ENCODE results near the gene XCL1.
A peak's percentile ranks its signal among the peaks of the same experiment; 100 is the strongest.

Gene XCL1

GRCh38 chr1:168603501-168604110 is 27.2 kb downstream of the XCL1 start:
- no peaks in the 10 kb centered on the region for H3K36me3 ChIP-seq (ENCODE audit: control insufficient read depth in 1 of 2, insufficient read depth in 2 of 2, low read length in 2 of 2)
- H3K9me3 ChIP-seq (ENCODE audit: insufficient read depth, low read depth, low read length) = no peaks in the 10 kb centered on the region
- H2BK120ac ChIP-seq (ENCODE audit: insufficient read depth, low read length, poor library complexity) = no peak overlapping the region
- no peaks in the 10 kb centered on the region for H3K27me3 ChIP-seq (ENCODE audit: insufficient read depth, low read length)
- peak overlapping the region; percentile 5 for H4K91ac ChIP-seq (ENCODE audit: low read depth, low read length)
- H3K27ac ChIP-seq (ENCODE audit: low read depth, low read length) = no peak overlapping the region
- H3K4me3 ChIP-seq (ENCODE audit: low read depth, low read length) = no peak overlapping the region
- H3K79me1 ChIP-seq (ENCODE audit: low read length) = no peaks in the 10 kb centered on the region
- H4K12ac ChIP-seq (ENCODE audit: low read depth, low read length) = no peak overlapping the region
- peaks cover 0 to under 1% of the 10 kb centered on the region in 2 experiments for H3K4me1 ChIP-seq (ENCODE audit: control insufficient read depth in 1 of 2, insufficient read depth in 2 of 2, low read length in 2 of 2)
- H2BK12ac ChIP-seq (ENCODE audit: low read length) = peak overlapping the region; percentile 0
- H3K18ac ChIP-seq (ENCODE audit: low read length) = no peak overlapping the region
- no peak overlapping the region for H2AFZ ChIP-seq (ENCODE audit: insufficient read depth, low read length, poor library complexity)
- H4K8ac ChIP-seq (ENCODE audit: low read depth, low read length) = no peak overlapping the region
- H3K14ac ChIP-seq (ENCODE audit: low read length) = no peak overlapping the region
- WGBS (ENCODE audit: extremely low coverage, insufficient coverage, insufficient read length) = no CpG with 5 or more reads among the region's 4 CpGs
- H3K23ac ChIP-seq (ENCODE audit: low read length) = no peak overlapping the region
- H2AK5ac ChIP-seq (ENCODE audit: low read length) = no peak overlapping the region
- H3K9ac ChIP-seq (ENCODE audit: low read length) = no peak overlapping the region
- no peak overlapping the region for H2BK5ac ChIP-seq (ENCODE audit: low read depth, low read length, poor library complexity)
- H3K4me2 ChIP-seq (ENCODE audit: low read length) = no peak overlapping the region
- no peak overlapping the region for H3K4ac ChIP-seq (ENCODE audit: low read depth, low read length)
- peak; percentile 55 to 79 for DNase-seq
- no peaks in the 10 kb centered on the region for H3K79me2 ChIP-seq (ENCODE audit: control insufficient read depth, insufficient read depth, low read length, poor library complexity)

- Histone ChIP-seq H3K4me1 (ENCODE audit: control insufficient read depth in 1 of 2, insufficient read depth in 2 of 2, low read length in 2 of 2) (peaks cover 7 to 9% of the 10 kb centered on the region in 2 experiments), H4K91ac (ENCODE audit: low read depth, low read length) (no peak overlapping the region), H3K23ac (ENCODE audit: low read length) (no peak overlapping the region), H2AFZ (ENCODE audit: insufficient read depth, low read length, poor library complexity) (no peak overlapping the region), H4K12ac (ENCODE audit: low read depth, low read length) (no peak overlapping the region), H2AK5ac (ENCODE audit: low read length) (no peak overlapping the region), H3K4me3 (ENCODE audit: low read depth, low read length) (no peak overlapping the region), H3K36me3 (ENCODE audit: control insufficient read depth in 1 of 2, insufficient read depth in 2 of 2, low read length in 2 of 2) (no peaks in the 10 kb centered on the region), H3K14ac (ENCODE audit: low read length) (no peak overlapping the region), H2BK120ac (ENCODE audit: insufficient read depth, low read length, poor library complexity) (no peak overlapping the region), H3K27me3 (ENCODE audit: insufficient read depth, low read length) (no peaks in the 10 kb centered on the region), H3K4ac (ENCODE audit: low read depth, low read length) (no peak overlapping the region), H2BK5ac (ENCODE audit: low read depth, low read length, poor library complexity) (no peak overlapping the region), H3K4me2 (ENCODE audit: low read length) (no peak overlapping the region), H3K27ac (ENCODE audit: low read depth, low read length) (no peak overlapping the region), H2BK12ac (ENCODE audit: low read length) (no peak overlapping the region), H3K9me3 (ENCODE audit: insufficient read depth, low read depth, low read length) (no peaks in the 10 kb centered on the region), H3K9ac (ENCODE audit: low read length) (no peak overlapping the region), H3K18ac (ENCODE audit: low read length) (no peak overlapping the region), H3K79me1 (ENCODE audit: low read length) (no peaks in the 10 kb centered on the region), H3K79me2 (ENCODE audit: control insufficient read depth, insufficient read depth, low read length, poor library complexity) (no peaks in the 10 kb centered on the region), H4K8ac (ENCODE audit: low read depth, low read length) (no peak overlapping the region)
- DNase-seq = no peak
These were observed 29.0 kb downstream of the XCL1 start for GRCh38 chr1:168605443-168605842.

- Histone ChIP-seq H3K79me1 (ENCODE audit: low read length) (no peaks in the 10 kb centered on the region), H2AK5ac (ENCODE audit: low read length) (no peak overlapping the region), H2BK5ac (ENCODE audit: low read depth, low read length, poor library complexity) (no peak overlapping the region), H3K4me2 (ENCODE audit: low read length) (no peak overlapping the region), H4K8ac (ENCODE audit: low read depth, low read length) (no peak overlapping the region), H3K36me3 (ENCODE audit: control insufficient read depth in 1 of 2, insufficient read depth in 2 of 2, low read length in 2 of 2) (no peaks in the 10 kb centered on the region), H2BK12ac (ENCODE audit: low read length) (no peak overlapping the region), H3K4ac (ENCODE audit: low read depth, low read length) (no peak overlapping the region), H3K4me3 (ENCODE audit: low read depth, low read length) (no peak overlapping the region), H4K12ac (ENCODE audit: low read depth, low read length) (no peak overlapping the region), H3K79me2 (ENCODE audit: control insufficient read depth, insufficient read depth, low read length, poor library complexity) (no peaks in the 10 kb centered on the region), H3K18ac (ENCODE audit: low read length) (no peak overlapping the region), H3K23ac (ENCODE audit: low read length) (no peak overlapping the region), H2BK120ac (ENCODE audit: insufficient read depth, low read length, poor library complexity) (no peak overlapping the region), H3K27ac (ENCODE audit: low read depth, low read length) (no peak overlapping the region), H4K91ac (ENCODE audit: low read depth, low read length) (no peak overlapping the region), H3K9ac (ENCODE audit: low read length) (no peak overlapping the region), H3K4me1 (ENCODE audit: control insufficient read depth in 1 of 2, insufficient read depth in 2 of 2, low read length in 2 of 2) (peaks cover 7 to 9% of the 10 kb centered on the region in 2 experiments), H3K27me3 (ENCODE audit: insufficient read depth, low read length) (no peaks in the 10 kb centered on the region), H3K14ac (ENCODE audit: low read length) (no peak overlapping the region), H2AFZ (ENCODE audit: insufficient read depth, low read length, poor library complexity) (no peak overlapping the region), H3K9me3 (ENCODE audit: insufficient read depth, low read depth, low read length) (no peaks in the 10 kb centered on the region)
- DNase-seq = no peak
These were observed 29.7 kb downstream of the XCL1 start for GRCh38 chr1:168606096-168606495.

GRCh38 chr1:168607872-168608428 is 31.5 kb downstream of the XCL1 start:
- no peak overlapping the region for H4K8ac ChIP-seq (ENCODE audit: low read depth, low read length)
- no peaks in the 10 kb centered on the region for H3K79me2 ChIP-seq (ENCODE audit: control insufficient read depth, insufficient read depth, low read length, poor library complexity)
- no peak overlapping the region for H3K18ac ChIP-seq (ENCODE audit: low read length)
- H3K27ac ChIP-seq (ENCODE audit: low read depth, low read length) = no peak overlapping the region
- no peak overlapping the region for H4K12ac ChIP-seq (ENCODE audit: low read depth, low read length)
- no peaks in the 10 kb centered on the region for H3K27me3 ChIP-seq (ENCODE audit: insufficient read depth, low read length)
- no peaks in the 10 kb centered on the region for H3K36me3 ChIP-seq (ENCODE audit: control insufficient read depth in 1 of 2, insufficient read depth in 2 of 2, low read length in 2 of 2)
- H3K4me1 ChIP-seq (ENCODE audit: control insufficient read depth in 1 of 2, insufficient read depth in 2 of 2, low read length in 2 of 2) = peaks cover 7 to 11% of the 10 kb centered on the region in 2 experiments
- DNase-seq = no peak
- no peak overlapping the region for H2BK5ac ChIP-seq (ENCODE audit: low read depth, low read length, poor library complexity)
- no peak overlapping the region for H3K4me2 ChIP-seq (ENCODE audit: low read length)
- no peaks in the 10 kb centered on the region for H3K9me3 ChIP-seq (ENCODE audit: insufficient read depth, low read depth, low read length)
- H3K4ac ChIP-seq (ENCODE audit: low read depth, low read length) = no peak overlapping the region
- no peak overlapping the region for H3K4me3 ChIP-seq (ENCODE audit: low read depth, low read length)
- H3K23ac ChIP-seq (ENCODE audit: low read length) = no peak overlapping the region
- H2BK12ac ChIP-seq (ENCODE audit: low read length) = peak overlapping the region; percentile 11
- H2AFZ ChIP-seq (ENCODE audit: insufficient read depth, low read length, poor library complexity) = no peak overlapping the region
- H3K9ac ChIP-seq (ENCODE audit: low read length) = no peak overlapping the region
- H2AK5ac ChIP-seq (ENCODE audit: low read length) = no peak overlapping the region
- no CpG with 5 or more reads among the region's 3 CpGs for WGBS (ENCODE audit: extremely low coverage, insufficient coverage, insufficient read length)
- no peak overlapping the region for H2BK120ac ChIP-seq (ENCODE audit: insufficient read depth, low read length, poor library complexity)
- H4K91ac ChIP-seq (ENCODE audit: low read depth, low read length) = no peak overlapping the region
- H3K14ac ChIP-seq (ENCODE audit: low read length) = no peak overlapping the region
- peaks cover 4% of the 10 kb centered on the region for H3K79me1 ChIP-seq (ENCODE audit: low read length)

Data from trophoblast cell (in vitro differentiated cells and primary cell).